Measurements from ENCODE around the gene CPED1.
"Not testable (repeated sequence)": the region's sequence is repeated elsewhere in the genome, so short reads cannot be mapped to it uniquely, and the experiment has no call there.

- TF ChIP-seq CTCF, POLR2AphosphoS5, EP300, POLR2A (IDR thresholded peaks at IDR 0.05): not testable (repeated sequence)
These were observed 16.5 kb downstream of the CPED1 start for GRCh38 chr7:121005058-121005457.

Data from upper lobe of left lung (tissue), 4 donors.